Endothelial cell (in vitro differentiated cells): ENCODE measurements around the gene GSTM3. TPM values are rescaled to one million over a fixed set of nuclear protein-coding genes. Genes with fewer than 3 reads are reported as not detected.
A peak's percentile ranks its signal among the peaks of the same experiment; 100 is the strongest.

Source experiments
- DNase-seq: peaks from one replicate; pipeline ENCODE4 v3.0.0; 2021; ENCODE audit warnings: low spot score
- H3K27ac Mint-ChIP-seq: one replicate; pipeline ENCODE4 v1.8.0; 2021; ENCODE audit warnings: mixed read lengths, inconsistent platforms; ENCODE audit not compliant: unreplicated experiment
- H3K27me3 Mint-ChIP-seq: one replicate; pipeline ENCODE4 v1.8.0; 2021; ENCODE audit warnings: mild to moderate bottlenecking, moderate library complexity, mixed read lengths, inconsistent platforms; ENCODE audit not compliant: unreplicated experiment
- H3K36me3 Mint-ChIP-seq: one replicate; pipeline ENCODE4 v1.8.0; 2021; ENCODE audit warnings: mild to moderate bottlenecking, low read depth, mixed read lengths, inconsistent platforms; ENCODE audit not compliant: unreplicated experiment
- H3K4me1 Mint-ChIP-seq: one replicate; pipeline ENCODE4 v1.8.0; 2021; ENCODE audit warnings: mild to moderate bottlenecking, mixed read lengths, inconsistent platforms; ENCODE audit not compliant: unreplicated experiment
- H3K4me3 Mint-ChIP-seq: one replicate; pipeline ENCODE4 v1.8.0; 2021; ENCODE audit warnings: mild to moderate bottlenecking, mixed read lengths, inconsistent platforms; ENCODE audit not compliant: unreplicated experiment
- H3K9me3 Mint-ChIP-seq: one replicate; pipeline ENCODE4 v1.8.0; 2021; ENCODE audit warnings: mixed read lengths, inconsistent platforms; ENCODE audit not compliant: unreplicated experiment
- total RNA-seq: library from RNA; stranded (reverse); fragmentation: NEBNext Ultra II Directional; extraction: Animal tissue kit (Norgen Biotek cat#: 25700); gene quantifications from one replicate; pipeline ENCODE4 v1.2.1, GENCODE V29; 2021; ENCODE audit not compliant: unreplicated experiment
- TF ChIP-seq, protein P1 (sequence below): fragments of 200-600 bp; sonication (generic); IDR thresholded peaks from one replicate; pipeline ENCODE4 v1.5.0; 2021; ENCODE audit warnings: antibody characterized with exemption; ENCODE audit not compliant: unreplicated experiment

The GSTM3 gene
- total RNA-seq, 1 donor from 2014 or later: 6.9 TPM

DNA sequence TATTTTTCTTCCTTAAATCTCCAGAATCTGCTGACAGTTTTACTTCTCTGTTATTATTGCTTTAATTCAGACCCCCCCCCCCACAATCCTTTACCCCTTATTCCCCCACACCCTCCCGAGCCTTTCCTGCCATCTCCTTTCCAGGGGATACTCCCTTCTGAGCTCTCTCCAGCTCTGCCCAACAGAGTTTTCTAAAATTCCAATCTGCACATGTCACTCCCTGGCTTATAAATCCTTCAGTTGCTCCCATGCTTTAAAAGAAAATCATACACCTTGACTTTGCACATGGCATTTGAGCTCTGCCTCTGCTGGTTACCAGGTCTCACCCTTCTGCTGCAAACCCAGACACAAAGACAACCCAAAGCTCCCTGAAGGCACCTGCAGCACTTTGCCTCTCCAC, 34.6 kb upstream of the GSTM3 start:
- TF ChIP-seq, protein P1, sequence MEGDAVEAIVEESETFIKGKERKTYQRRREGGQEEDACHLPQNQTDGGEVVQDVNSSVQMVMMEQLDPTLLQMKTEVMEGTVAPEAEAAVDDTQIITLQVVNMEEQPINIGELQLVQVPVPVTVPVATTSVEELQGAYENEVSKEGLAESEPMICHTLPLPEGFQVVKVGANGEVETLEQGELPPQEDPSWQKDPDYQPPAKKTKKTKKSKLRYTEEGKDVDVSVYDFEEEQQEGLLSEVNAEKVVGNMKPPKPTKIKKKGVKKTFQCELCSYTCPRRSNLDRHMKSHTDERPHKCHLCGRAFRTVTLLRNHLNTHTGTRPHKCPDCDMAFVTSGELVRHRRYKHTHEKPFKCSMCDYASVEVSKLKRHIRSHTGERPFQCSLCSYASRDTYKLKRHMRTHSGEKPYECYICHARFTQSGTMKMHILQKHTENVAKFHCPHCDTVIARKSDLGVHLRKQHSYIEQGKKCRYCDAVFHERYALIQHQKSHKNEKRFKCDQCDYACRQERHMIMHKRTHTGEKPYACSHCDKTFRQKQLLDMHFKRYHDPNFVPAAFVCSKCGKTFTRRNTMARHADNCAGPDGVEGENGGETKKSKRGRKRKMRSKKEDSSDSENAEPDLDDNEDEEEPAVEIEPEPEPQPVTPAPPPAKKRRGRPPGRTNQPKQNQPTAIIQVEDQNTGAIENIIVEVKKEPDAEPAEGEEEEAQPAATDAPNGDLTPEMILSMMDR: no peak
- Mint-ChIP-seq H3K27ac (no peak overlapping the region), H3K9me3 (no peaks in the 10 kb centered on the region), H3K27me3 (no peaks in the 10 kb centered on the region), H3K4me3 (no peak overlapping the region), H3K36me3 (peaks cover under 1% of the 10 kb centered on the region), H3K4me1 (no peaks in the 10 kb centered on the region)
- no peak for DNase-seq

DNA sequence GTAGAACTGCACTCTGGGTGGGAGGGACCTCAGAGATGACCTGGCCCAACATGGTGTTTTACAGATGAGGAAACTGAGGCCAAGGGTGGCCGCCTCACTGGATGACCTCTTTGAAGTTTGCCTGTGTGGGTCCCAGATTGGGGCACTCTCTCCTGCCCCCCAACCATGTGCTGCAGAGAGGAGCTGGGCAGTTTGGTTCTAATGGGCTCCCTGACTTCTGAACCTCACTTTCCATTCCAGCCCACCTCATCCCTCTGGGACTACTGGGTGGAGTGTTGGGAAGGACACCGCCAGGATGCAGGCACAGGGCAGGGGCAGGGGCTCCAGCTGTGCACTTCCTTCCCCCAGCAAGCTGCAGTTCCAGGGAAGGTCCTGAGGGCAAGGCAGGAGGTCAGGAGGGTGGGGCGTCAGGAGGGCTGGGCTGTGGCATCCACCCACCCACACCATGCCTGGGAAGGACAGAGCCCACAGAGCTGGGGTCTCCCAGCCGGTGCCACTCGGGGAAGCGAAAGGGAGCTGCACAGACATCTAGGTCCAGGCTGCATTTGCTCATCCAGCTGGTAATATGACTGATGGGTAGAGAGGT, 33.2 kb upstream of the GSTM3 start:
- no peaks in the 10 kb centered on the region for H3K4me1 Mint-ChIP-seq
- no peaks in the 10 kb centered on the region for H3K9me3 Mint-ChIP-seq
- no peak for DNase-seq
- TF ChIP-seq, protein P1: no peak
- H3K27me3 Mint-ChIP-seq: peaks cover 3% of the 10 kb centered on the region
- H3K27ac Mint-ChIP-seq: no peak overlapping the region
- H3K4me3 Mint-ChIP-seq: no peak overlapping the region
- H3K36me3 Mint-ChIP-seq: no peaks in the 10 kb centered on the region

DNA sequence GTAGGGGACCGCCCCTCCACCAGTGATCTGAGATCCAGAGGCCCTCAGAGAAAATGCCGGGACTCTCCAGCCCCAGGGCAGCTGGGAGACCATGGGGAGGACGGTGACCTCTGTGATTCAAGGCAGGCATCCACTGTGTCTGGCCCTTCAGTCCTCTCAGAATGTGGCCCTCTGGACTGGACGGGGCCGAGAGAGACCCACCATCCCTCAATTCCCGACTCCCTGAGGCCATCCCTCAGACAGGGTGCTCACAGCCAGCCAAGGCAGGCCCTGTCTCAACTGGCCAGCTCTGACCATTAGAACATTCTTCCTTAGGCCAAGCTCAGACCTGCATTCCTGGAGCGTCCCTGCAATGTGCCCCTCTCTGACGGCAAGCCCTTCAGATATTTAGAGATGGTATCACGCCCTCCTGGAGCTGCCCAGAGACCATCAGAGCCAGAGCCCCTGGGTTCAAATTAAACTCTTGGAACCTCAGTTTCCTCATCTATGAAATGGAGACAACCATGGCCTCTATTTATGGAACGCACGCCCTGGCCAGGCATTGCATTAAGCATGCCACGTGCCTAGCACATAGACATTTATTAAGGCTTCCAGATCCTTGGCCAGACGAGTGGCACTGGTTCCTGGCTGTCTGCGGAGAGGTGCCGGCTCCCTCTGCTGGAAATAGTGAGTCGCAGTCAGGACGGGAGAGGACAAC, 32.5 kb upstream of the GSTM3 start:
- Mint-ChIP-seq H3K36me3 (no peaks in the 10 kb centered on the region), H3K9me3 (no peaks in the 10 kb centered on the region), H3K27ac (no peak overlapping the region), H3K27me3 (peaks cover 3% of the 10 kb centered on the region), H3K4me1 (no peaks in the 10 kb centered on the region), H3K4me3 (no peak overlapping the region)
- DNase-seq: peak; percentile 77
- TF ChIP-seq, protein P1: peak; percentile 51

DNA sequence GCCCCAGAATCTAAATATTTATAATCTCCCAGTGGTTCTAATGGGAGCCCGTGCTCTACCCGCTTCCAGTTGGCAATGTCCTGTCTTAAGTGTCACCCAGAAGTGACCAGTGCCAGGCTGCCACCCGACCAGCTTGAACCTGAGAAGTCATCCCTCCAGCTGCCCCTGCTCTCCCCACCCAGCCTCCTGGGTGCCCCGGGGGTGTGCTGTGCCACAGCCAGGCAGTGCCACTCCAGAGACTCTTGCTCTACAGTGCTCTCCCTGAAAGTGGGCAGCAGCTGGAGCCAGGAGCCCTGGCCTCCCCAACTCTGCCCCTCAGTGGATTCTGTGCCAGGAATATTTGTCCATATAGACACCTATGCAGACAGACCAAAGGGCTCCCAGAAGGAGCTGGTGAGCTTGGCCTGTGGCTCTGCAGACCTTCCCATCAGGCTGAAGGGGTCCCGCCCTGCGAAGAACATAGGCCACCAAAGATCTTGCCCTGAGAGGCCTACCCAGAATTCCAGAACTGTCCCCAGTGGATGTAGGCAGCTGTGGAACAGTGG, 31.9 kb upstream of the GSTM3 start:
- Mint-ChIP-seq H3K9me3 (no peaks in the 10 kb centered on the region), H3K4me3 (no peak overlapping the region), H3K27me3 (peaks cover 3% of the 10 kb centered on the region), H3K27ac (no peak overlapping the region), H3K4me1 (no peaks in the 10 kb centered on the region), H3K36me3 (no peaks in the 10 kb centered on the region)
- TF ChIP-seq, protein P1: no peak
- DNase-seq: no peak
